GM10248 (cell line): ENCODE measurements around the gene GP2.
"Not testable (repeated sequence)": the region's sequence is repeated elsewhere in the genome, so short reads cannot be mapped to it uniquely, and the experiment has no call there.

ENCODE experiments used
- CTCF ChIA-PET: fragments of 300-600 bp; sonication (Branson Sonifier 250); formaldehyde crosslinking; extraction: SDS; loops from one replicate; lab custom pipeline; 2021; ENCODE audit warnings: antibody characterized with exemption; lab: Yijun Ruan, JAX
- POLR2A ChIA-PET: fragments of 350-650 bp; sonication (Branson Sonifier 250); formaldehyde crosslinking; extraction: SDS; loops from one replicate; lab custom pipeline; 2020; ENCODE audit warnings: antibody characterized with exemption; lab: Yijun Ruan, JAX
- DNase-seq: peaks from one replicate; pipeline ENCODE4 v3.0.0; 2012; ENCODE audit errors: extremely low spot score
- TF ChIP-seq, protein P1 (sequence below): IDR thresholded peaks from 2 replicates; pipeline ENCODE4 v1.5.1; 2012; ENCODE audit warnings: mild to moderate bottlenecking, low read depth; ENCODE audit errors: extremely low read depth, missing control alignments, control extremely low read depth

Gene GP2

DNA sequence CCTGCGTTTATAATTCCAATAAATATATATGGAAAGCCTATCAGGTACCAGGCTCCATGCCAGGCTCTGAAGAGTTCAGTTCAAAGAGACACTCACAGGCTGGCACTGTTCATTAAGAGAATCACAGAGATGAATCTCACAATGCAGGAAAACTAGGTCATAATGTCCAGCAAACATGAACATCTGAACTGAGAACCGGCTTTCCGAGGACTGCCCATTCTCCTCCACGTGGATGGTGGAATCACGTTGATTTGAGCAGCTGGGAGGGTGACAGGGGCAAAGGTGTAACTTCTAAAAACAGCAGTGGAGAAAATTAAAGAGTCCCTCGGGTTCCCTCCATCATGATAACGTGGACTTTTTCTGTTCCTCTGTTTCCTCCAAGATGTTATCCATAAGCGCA is 10.2 kb downstream of the GP2 start:
- ChIA-PET CTCF (interaction anchor here (1.0 kb wide), 1 partner anchor 17 kb away, joined by 8 read pairs; no protein-coding TSS in a partner anchor), POLR2A (no interaction called here)
- no peak for DNase-seq
- TF ChIP-seq, protein P1, sequence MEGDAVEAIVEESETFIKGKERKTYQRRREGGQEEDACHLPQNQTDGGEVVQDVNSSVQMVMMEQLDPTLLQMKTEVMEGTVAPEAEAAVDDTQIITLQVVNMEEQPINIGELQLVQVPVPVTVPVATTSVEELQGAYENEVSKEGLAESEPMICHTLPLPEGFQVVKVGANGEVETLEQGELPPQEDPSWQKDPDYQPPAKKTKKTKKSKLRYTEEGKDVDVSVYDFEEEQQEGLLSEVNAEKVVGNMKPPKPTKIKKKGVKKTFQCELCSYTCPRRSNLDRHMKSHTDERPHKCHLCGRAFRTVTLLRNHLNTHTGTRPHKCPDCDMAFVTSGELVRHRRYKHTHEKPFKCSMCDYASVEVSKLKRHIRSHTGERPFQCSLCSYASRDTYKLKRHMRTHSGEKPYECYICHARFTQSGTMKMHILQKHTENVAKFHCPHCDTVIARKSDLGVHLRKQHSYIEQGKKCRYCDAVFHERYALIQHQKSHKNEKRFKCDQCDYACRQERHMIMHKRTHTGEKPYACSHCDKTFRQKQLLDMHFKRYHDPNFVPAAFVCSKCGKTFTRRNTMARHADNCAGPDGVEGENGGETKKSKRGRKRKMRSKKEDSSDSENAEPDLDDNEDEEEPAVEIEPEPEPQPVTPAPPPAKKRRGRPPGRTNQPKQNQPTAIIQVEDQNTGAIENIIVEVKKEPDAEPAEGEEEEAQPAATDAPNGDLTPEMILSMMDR: no peak

DNA sequence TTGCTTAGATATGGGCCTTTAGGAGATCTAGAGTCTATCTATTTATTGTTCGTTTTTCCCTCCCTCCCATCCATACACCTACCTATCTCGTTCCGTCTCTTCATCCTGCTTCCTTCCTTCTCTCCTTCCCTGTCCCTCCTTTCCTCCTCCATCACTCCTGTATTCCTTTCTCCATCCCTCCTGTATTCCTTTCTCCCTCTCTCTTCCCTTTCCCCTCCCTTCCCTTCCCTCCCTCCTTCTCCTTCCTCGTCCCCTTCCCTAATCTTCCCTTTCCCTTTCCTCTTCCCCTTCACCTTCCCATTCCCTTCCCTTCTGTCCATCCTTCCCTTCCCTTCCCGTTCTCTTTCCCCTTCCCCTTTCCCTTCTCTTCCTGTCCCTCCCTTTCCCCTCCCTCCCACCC is 10.6 kb downstream of the GP2 start:
- CTCF ChIA-PET: no interaction called here

DNA sequence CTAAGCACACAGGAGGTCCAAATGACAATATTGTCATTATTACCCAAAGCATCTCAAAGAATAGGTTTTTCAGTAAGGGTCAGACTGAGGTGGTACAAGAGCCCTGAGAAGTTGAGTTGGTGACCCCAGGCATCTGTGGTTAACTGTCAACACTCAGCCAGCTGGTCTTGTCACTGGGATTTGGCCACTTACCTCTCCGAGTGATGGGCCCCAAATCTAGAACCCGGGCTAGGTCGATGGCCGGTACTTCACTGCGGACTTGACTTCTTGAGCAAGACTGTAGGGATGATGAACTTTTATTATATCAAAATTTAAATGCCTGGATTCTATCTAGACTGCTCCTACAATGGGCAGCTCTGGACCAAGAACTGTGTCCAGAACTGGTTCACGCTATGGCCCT is 11.5 kb downstream of the GP2 start:
- POLR2A ChIA-PET: no interaction called here
- DNase-seq: no peak
- CTCF ChIA-PET: interaction anchor here (1.0 kb wide), 1 partner anchor 68 kb away, joined by 3 read pairs; no protein-coding TSS in a partner anchor
- TF ChIP-seq, protein P1: no peak

More for the DNA sequence above, 10.6 kb downstream of the GP2 start:
- POLR2A ChIA-PET: no interaction called here
- TF ChIP-seq, protein P1: no peak
- no peak for DNase-seq

DNA sequence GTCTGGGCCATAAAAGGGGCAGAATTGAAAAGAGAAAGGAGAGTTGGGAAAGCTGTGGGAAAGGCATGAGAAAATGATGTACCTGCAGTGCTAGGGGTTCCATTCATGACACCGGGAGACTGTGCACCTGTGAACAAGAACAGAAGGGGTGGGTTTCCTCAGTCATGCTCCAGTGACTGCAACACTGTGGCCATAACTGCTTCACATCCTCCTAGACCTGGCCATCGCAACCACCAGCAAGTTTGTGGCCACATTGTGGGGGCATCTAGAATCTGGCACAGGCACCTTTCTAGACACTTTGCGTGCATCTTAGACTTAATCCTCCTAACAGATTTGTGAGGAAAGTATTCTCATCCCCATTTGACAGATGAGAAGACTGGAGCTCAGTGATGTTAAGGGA is 12.7 kb downstream of the GP2 start:
- ChIA-PET CTCF (interaction anchor here (1.0 kb wide), 1 partner anchor 69 kb away, joined by 3 read pairs; no protein-coding TSS in a partner anchor), POLR2A (no interaction called here)
- no peak for DNase-seq
- TF ChIP-seq, protein P1: no peak

DNA sequence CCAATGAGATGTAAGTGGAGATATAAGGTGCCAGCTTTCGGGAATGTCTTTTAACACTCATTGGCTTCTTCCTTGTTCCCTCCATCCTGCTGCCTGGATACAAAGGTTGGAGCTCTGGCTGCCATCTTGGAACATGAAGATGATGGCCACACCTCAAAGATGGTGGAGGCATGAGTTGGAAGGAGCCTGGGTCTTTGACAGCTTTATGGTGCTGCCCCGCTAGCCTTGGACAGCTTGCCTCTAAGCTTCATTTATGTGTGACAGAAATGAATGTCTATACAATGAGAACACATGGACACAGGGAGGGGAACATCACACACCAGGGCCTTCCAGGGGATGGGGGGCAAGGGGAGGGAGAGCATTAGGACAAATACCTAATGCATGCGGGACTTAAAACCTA is 13.6 kb downstream of the GP2 start:
- no peak for DNase-seq
- POLR2A ChIA-PET: no interaction called here
- CTCF ChIA-PET: interaction anchor here (1.7 kb wide), 1 partner anchor 13 kb away, joined by 13 read pairs; no protein-coding TSS in a partner anchor
- TF ChIP-seq, protein P1: no peak

DNA sequence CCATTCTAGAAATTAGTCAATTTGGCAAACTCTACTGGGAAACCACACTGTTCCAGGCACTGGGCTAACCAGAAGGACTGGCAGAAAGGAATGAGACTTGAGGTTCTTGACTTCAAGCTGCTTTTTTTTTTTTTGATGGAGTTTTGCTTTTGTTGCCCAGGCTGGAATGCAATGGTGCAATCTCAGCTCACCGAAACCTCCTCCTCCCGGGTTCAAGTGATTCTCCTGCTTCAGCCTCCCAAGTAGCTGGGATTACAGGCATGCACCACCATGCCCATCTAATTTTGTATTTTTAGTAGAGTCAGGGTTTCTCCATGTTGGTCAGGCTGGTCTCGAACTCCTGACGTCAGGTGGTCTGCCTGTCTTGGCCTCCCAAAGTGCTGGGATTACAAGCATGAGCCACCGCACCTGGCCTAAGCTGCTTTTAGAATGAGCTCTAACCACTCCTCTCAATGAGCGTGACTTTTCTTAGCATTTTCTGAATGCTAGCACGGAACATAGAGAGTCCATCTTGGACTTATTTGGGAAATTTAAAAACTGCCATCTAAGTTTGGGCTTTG is 14.7 kb downstream of the GP2 start:
- POLR2A ChIA-PET, DNase-seq: not testable (repeated sequence)

DNA sequence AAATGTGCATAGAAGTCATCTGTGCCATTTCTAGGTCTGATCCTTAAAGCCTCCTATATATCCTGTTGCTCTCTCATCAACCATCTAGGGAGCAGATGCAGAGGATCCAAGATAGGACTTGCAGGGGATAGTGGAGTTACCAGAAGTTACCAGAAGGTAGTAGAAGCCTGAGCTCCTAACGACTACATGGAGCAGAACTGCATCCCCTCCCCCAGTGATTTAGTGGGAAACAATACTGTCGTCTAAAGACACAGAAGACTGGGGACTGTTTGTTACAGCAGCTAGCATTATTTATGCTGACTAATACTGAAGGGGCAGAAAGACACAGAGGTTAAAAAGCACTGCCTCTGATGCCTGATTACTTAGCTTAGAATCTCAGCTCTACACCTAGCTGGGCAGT is 15.8 kb downstream of the GP2 start:
- POLR2A ChIA-PET: no interaction called here
- CTCF ChIA-PET: interaction anchor here (0.8 to 4.2 kb wide), 4 partner anchors 8 to 412 kb away, joined by 3 to 23 read pairs (median 4); no protein-coding TSS in a partner anchor
- TF ChIP-seq, protein P1: no peak
- DNase-seq: no peak

More for the DNA sequence above, 14.7 kb downstream of the GP2 start:
- CTCF ChIA-PET: interaction anchor here (1.0 to 4.2 kb wide), 3 partner anchors 7 to 12 kb away, joined by 4 to 23 read pairs (median 13); no protein-coding TSS in a partner anchor
